ENCODE results near the gene VPS8.

DNA sequence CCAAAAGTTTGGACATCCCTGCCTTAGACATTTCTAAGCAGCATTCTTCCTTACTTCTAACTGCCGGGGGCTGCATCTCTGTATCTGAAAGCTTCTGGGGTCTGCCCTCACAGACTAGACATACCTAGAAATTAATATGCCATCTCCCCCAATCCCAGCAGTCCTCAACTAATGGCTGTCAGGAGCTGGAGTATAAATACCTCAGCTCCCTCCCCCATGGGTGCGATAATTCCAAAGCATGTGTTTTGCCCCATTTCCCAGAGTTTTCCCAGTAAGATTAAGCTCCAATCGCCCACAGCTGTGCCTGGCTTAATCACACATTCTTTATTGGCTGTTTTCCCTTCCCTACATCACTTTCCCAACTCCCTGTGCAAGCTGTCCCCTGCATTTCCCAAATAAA is 13.8 kb upstream of the VPS8 start:
- TF ChIP-seq, protein P1, sequence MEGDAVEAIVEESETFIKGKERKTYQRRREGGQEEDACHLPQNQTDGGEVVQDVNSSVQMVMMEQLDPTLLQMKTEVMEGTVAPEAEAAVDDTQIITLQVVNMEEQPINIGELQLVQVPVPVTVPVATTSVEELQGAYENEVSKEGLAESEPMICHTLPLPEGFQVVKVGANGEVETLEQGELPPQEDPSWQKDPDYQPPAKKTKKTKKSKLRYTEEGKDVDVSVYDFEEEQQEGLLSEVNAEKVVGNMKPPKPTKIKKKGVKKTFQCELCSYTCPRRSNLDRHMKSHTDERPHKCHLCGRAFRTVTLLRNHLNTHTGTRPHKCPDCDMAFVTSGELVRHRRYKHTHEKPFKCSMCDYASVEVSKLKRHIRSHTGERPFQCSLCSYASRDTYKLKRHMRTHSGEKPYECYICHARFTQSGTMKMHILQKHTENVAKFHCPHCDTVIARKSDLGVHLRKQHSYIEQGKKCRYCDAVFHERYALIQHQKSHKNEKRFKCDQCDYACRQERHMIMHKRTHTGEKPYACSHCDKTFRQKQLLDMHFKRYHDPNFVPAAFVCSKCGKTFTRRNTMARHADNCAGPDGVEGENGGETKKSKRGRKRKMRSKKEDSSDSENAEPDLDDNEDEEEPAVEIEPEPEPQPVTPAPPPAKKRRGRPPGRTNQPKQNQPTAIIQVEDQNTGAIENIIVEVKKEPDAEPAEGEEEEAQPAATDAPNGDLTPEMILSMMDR (IDR thresholded peaks at IDR 0.05 in 2 of 3, conservative IDR thresholded peaks at IDR 0.05 in 1 of 3; ENCODE audit: borderline replicate concordance in 1 of 3, insufficient read depth in 1 of 3, low read depth in 2 of 3, low read length in 2 of 3): no peak
- no peak for TF ChIP-seq EZH2 (IDR thresholded peaks at IDR 0.05)
- no peak for TF ChIP-seq POLR2A (IDR thresholded peaks at IDR 0.05; ENCODE audit: borderline replicate concordance, extremely low read depth, insufficient read depth, insufficient read length)
- no peak for TF ChIP-seq SP1 (IDR thresholded peaks at IDR 0.05; ENCODE audit: low read depth)
- TF ChIP-seq ZFX (IDR thresholded peaks at IDR 0.05): no peak
- TF ChIP-seq EZH2phosphoT487 (IDR thresholded peaks at IDR 0.05; ENCODE audit: borderline replicate concordance): no peak
- no peak for TF ChIP-seq JUND (IDR thresholded peaks at IDR 0.05)
- TF ChIP-seq CEBPB (IDR thresholded peaks at IDR 0.05; ENCODE audit: low read depth): no peak
- TF ChIP-seq RAD21 (IDR thresholded peaks at IDR 0.05; ENCODE audit: low read depth): no peak
- no peak for TF ChIP-seq SIN3A (IDR thresholded peaks at IDR 0.05; ENCODE audit: low read depth)
- TF ChIP-seq POLR2AphosphoS5 (IDR thresholded peaks at IDR 0.05; ENCODE audit: low read depth, low read length): no peak
- TF ChIP-seq, protein P2, sequence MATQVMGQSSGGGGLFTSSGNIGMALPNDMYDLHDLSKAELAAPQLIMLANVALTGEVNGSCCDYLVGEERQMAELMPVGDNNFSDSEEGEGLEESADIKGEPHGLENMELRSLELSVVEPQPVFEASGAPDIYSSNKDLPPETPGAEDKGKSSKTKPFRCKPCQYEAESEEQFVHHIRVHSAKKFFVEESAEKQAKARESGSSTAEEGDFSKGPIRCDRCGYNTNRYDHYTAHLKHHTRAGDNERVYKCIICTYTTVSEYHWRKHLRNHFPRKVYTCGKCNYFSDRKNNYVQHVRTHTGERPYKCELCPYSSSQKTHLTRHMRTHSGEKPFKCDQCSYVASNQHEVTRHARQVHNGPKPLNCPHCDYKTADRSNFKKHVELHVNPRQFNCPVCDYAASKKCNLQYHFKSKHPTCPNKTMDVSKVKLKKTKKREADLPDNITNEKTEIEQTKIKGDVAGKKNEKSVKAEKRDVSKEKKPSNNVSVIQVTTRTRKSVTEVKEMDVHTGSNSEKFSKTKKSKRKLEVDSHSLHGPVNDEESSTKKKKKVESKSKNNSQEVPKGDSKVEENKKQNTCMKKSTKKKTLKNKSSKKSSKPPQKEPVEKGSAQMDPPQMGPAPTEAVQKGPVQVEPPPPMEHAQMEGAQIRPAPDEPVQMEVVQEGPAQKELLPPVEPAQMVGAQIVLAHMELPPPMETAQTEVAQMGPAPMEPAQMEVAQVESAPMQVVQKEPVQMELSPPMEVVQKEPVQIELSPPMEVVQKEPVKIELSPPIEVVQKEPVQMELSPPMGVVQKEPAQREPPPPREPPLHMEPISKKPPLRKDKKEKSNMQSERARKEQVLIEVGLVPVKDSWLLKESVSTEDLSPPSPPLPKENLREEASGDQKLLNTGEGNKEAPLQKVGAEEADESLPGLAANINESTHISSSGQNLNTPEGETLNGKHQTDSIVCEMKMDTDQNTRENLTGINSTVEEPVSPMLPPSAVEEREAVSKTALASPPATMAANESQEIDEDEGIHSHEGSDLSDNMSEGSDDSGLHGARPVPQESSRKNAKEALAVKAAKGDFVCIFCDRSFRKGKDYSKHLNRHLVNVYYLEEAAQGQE (IDR thresholded peaks at IDR 0.05; ENCODE audit: low read depth): no peak

Data from HCT116 (cell line).